Lower lobe of right lung (tissue), 2 donors: ENCODE data around the gene PIWIL1. TPM values are rescaled to one million over a fixed set of nuclear protein-coding genes. Genes with fewer than 3 reads are reported as not detected.

ENCODE experiments used
- ATAC-seq, 2 donors: fragments of 200-7000 bp; cut with Tn5 transposase; one replicate each; pipeline ENCODE4 v1.9.1; 2020 to 2022; ENCODE audit warnings: mild to moderate bottlenecking in 2 of 2, moderate library complexity in 2 of 2
- DNase-seq: peaks from one replicate; pipeline ENCODE4 v3.0.0-alpha.2; 2020
- H3K27ac ChIP-seq: fragments of 200-600 bp; one replicate; pipeline ENCODE4 v1.8.0; 2022
- H3K27me3 ChIP-seq: fragments of 200-600 bp; one replicate; pipeline ENCODE4 v1.8.0; 2022; ENCODE audit warnings: low read depth
- H3K36me3 ChIP-seq: fragments of 200-600 bp; one replicate; pipeline ENCODE4 v1.8.0; 2022; ENCODE audit warnings: mild to moderate bottlenecking
- H3K4me1 ChIP-seq: fragments of 200-600 bp; one replicate; pipeline ENCODE4 v1.8.0; 2022
- H3K4me3 ChIP-seq: fragments of 200-600 bp; one replicate; pipeline ENCODE4 v1.8.0; 2022; ENCODE audit warnings: mild to moderate bottlenecking
- H3K9me3 ChIP-seq: fragments of 200-600 bp; one replicate; pipeline ENCODE4 v1.8.0; 2022
- CTCF ChIP-seq: fragments of 200-600 bp; IDR thresholded peaks from one replicate; pipeline ENCODE4 v1.8.0; 2022; ENCODE audit warnings: antibody characterized with exemption, mild to moderate bottlenecking
- intact Hi-C: fragments of 100-400 bp; cut with DNase I; formaldehyde crosslinking; loops from one replicate; pipeline ENCODE4 v1.11.0; 2022
- total RNA-seq: library from RNA; stranded (reverse); fragmentation: NEBNext Ultra II Directional; extraction: Animal tissue kit (Norgen Biotek cat#: 25700); gene quantifications from one replicate; pipeline ENCODE4 v1.2.1, GENCODE V29; 2021
- donor health status: DM: no; HTN: yes; CAD: no; lungs with severe emphysema.

Gene PIWIL1
- total RNA-seq, 1 donor from 2014 or later: not detected

GRCh38 chr12:130336723-130337487 lies 782 bp upstream of the PIWIL1 start:
- H3K36me3 ChIP-seq: no peaks in the 10 kb centered on the region

GRCh38 chr12:130338794-130339601 lies 1.3 kb downstream of the PIWIL1 start:
- Histone ChIP-seq H3K36me3 (no peaks in the 10 kb centered on the region), H3K4me1 (no peaks in the 10 kb centered on the region), H3K9me3 (no peaks in the 10 kb centered on the region), H3K27me3 (peaks cover 21% of the 10 kb centered on the region), H3K27ac (no peak overlapping the region), H3K4me3 (no peak overlapping the region)
- DNase-seq (no peak), ATAC-seq (no peak)
- no peak for TF ChIP-seq CTCF
- intact Hi-C loops: loop anchor here (10.0 kb wide), 1 partner anchor 294 kb away; no protein-coding TSS in a partner anchor

More at GRCh38 chr12:130336723-130337487, 782 bp upstream of the PIWIL1 start:
- no peak for TF ChIP-seq CTCF
- peaks cover 21% of the 10 kb centered on the region for H3K27me3 ChIP-seq
- H3K4me3 ChIP-seq: no peak overlapping the region
- intact Hi-C loops: loop anchor here (10.0 kb wide), 1 partner anchor 292 kb away; no protein-coding TSS in a partner anchor
- H3K4me1 ChIP-seq: no peaks in the 10 kb centered on the region
- DNase-seq: no peak
- peak; percentile 4 to 9 for ATAC-seq
- no peak overlapping the region for H3K27ac ChIP-seq
- H3K9me3 ChIP-seq: no peaks in the 10 kb centered on the region

GRCh38 chr12:130339951-130340350 lies 2.3 kb downstream of the PIWIL1 start:
- Histone ChIP-seq H3K27me3 (peaks cover 11% of the 10 kb centered on the region), H3K36me3 (no peaks in the 10 kb centered on the region), H3K9me3 (no peaks in the 10 kb centered on the region), H3K27ac (no peak overlapping the region), H3K4me3 (no peak overlapping the region), H3K4me1 (no peaks in the 10 kb centered on the region)
- intact Hi-C loops: loop anchor here (10.0 kb wide), 1 partner anchor 295 kb away; no protein-coding TSS in a partner anchor
- peak in 1 of 2 donors; percentile 68 for ATAC-seq
- no peak for DNase-seq
- TF ChIP-seq CTCF: no peak

- ATAC-seq (no peak), DNase-seq (no peak)
- no peaks in the 10 kb centered on the region for H3K9me3 ChIP-seq
- intact Hi-C loops: no loop called here
- no peaks in the 10 kb centered on the region for H3K4me1 ChIP-seq
- H3K27me3 ChIP-seq: peaks cover 7% of the 10 kb centered on the region
- no peak overlapping the region for H3K27ac ChIP-seq
- H3K36me3 ChIP-seq: no peaks in the 10 kb centered on the region
- TF ChIP-seq CTCF: no peak
- H3K4me3 ChIP-seq: no peak overlapping the region
Observed at GRCh38 chr12:130342442-130342841, 4.8 kb downstream of the PIWIL1 start.

- ATAC-seq (no peak), DNase-seq (no peak)
- Histone ChIP-seq H3K4me3 (no peak overlapping the region), H3K9me3 (no peaks in the 10 kb centered on the region), H3K27ac (no peak overlapping the region), H3K36me3 (no peaks in the 10 kb centered on the region), H3K27me3 (peaks cover 7% of the 10 kb centered on the region), H3K4me1 (no peaks in the 10 kb centered on the region)
- intact Hi-C loops: no loop called here
- TF ChIP-seq CTCF: no peak
Observed at GRCh38 chr12:130342842-130343241, 5.2 kb downstream of the PIWIL1 start.
